Heart right ventricle (tissue), 16 donors: Measurements from ENCODE around the gene ERCC4. TPM values are rescaled to one million over a fixed set of nuclear protein-coding genes. Genes with fewer than 3 reads are reported as not detected.

ENCODE experiments used
- ATAC-seq, 8 donors: fragments of 200-7000 bp; cut with Tn5 transposase; one replicate each; pipeline ENCODE4 v1.9.1; 2020; ENCODE audit warnings: mild to moderate bottlenecking in 8 of 8, moderate library complexity in 8 of 8, moderate number of reproducible peaks in 1 of 8
- DNase-seq, 2 donors: peaks; one replicate each; pipeline ENCODE4 v3.0.0-alpha.2; 2020
- H3K27ac ChIP-seq, 10 donors: fragments of 200-600 bp; sonication (generic) in 2 of 10; one replicate each; pipeline versions ENCODE4 v1.5.0 to v1.8.0; 2020 to 2022; ENCODE audit warnings: mild to moderate bottlenecking in 3 of 10
- H3K27me3 ChIP-seq, 7 donors: fragments of 200-600 bp; one replicate each; pipeline ENCODE4 v1.8.0; 2021 to 2022; ENCODE audit warnings: mild to moderate bottlenecking in 2 of 7
- H3K36me3 ChIP-seq, 9 donors: fragments of 200-600 bp; sonication (generic) in 1 of 9; one replicate each; pipeline versions ENCODE4 v1.5.0 to v1.8.0; 2020 to 2022; ENCODE audit warnings: mild to moderate bottlenecking in 2 of 9
- H3K4me1 ChIP-seq, 9 donors: fragments of 200-600 bp; sonication (generic) in 1 of 9; one replicate each; pipeline versions ENCODE4 v1.5.0 to v1.8.0; 2020 to 2022; ENCODE audit warnings: mild to moderate bottlenecking in 4 of 9
- H3K4me3 ChIP-seq, 10 donors: fragments of 200-600 bp; sonication (generic) in 2 of 10; one replicate each; pipeline versions ENCODE4 v1.5.0 to v1.8.0; 2020 to 2022; ENCODE audit warnings: mild to moderate bottlenecking in 7 of 10, moderate library complexity in 2 of 10
- H3K9me3 ChIP-seq, 11 donors: fragments of 200-600 bp in 10 of 11; sonication (generic) in 2 of 11; one replicate each; pipeline versions ENCODE4 v1.5.0 to v1.8.0; 2013 to 2022; ENCODE audit warnings: mild to moderate bottlenecking in 2 of 11, control low read depth in 1 of 11, moderate library complexity in 1 of 11
- WGBS, 2 donors: extraction: QIAGEN DNeasy Blood & Tissue Kit; methylation state at CpG; one replicate each; pipeline ENCODE4 v1.1.7; 2013; ENCODE audit warnings: inconsistent platforms in 1 of 2; 5-methylcytosine and 5-hydroxymethylcytosine counted together
- intact Hi-C, 10 donors: fragments of 100-400 bp; cut with DNase I; formaldehyde crosslinking; loops; one replicate each; pipeline versions ENCODE4 v1.11.1 to v1.14.2; 2022
- polyA plus RNA-seq, 2 donors: library from polyadenylated mRNA; stranded (reverse); fragments of 200-250 nt; gene quantifications; one replicate each; pipeline ENCODE4 v1.2.3, GENCODE V29; 2013
- total RNA-seq, 10 donors: library from RNA; stranded (reverse); fragmentation: NEBNext Ultra II Directional in 3 of 10; extraction: Animal tissue kit (Norgen Biotek cat#: 25700) in 3 of 10; gene quantifications; one replicate each; pipeline versions ENCODE4 v1.2.1 to v1.2.4, GENCODE V29; 2021 to 2023
- TF ChIP-seq, protein P1 (sequence below), 9 donors: fragments of 200-600 bp; sonication (generic) in 2 of 9; IDR thresholded peaks; one replicate each; pipeline versions ENCODE4 v1.5.0 to v1.8.0; 2021 to 2022; ENCODE audit warnings: antibody characterized with exemption in 9 of 9, mild to moderate bottlenecking in 5 of 9, moderate library complexity in 1 of 9
- donor health status: Arrhythmogenic right ventricular cardiomyopathy.
- donor health status: ischemic (EF 13 %, LVEDD 7.1; RV severe dilation, severe dysfunction).
- donor health status: healthy with polysubstance abuse.
- donor health status: DM: no; HTN: yes; CAD: no.
- donor health status: DM: no; HTN: no; CAD: no.
- donor health status: ischemic (EF 25% LVEDD 6.9; RV normal size, moderate dysfunction).
- donor health status: ischemic (EF 25% LVEDD 5.7; RV mildly dilated, moderate dysfunction).
- donor health status: healthy.
- donor health status: DM: yes; HTN: yes; CAD: no.
- donor health status: Ischemic cardiomyopathy.
- donor health status: ischemic (EF 35%, LVEDD 5.7; RV mildly dilated, moderate dysfunction).
- donor health status: nonischemic (EF 11% LVEDD 7.7; RV severe dilation, severe dysfunction).
- donor health status: DM: yes; HTN: yes; CAD: no.
- donor health status: PGD.
- donor health status: ischemic (EF 29% LVEDD 5.4; RV normal size, mild dysfunction).
- donor health status: nonischemic (EF 23%, LVEDD 6.1; RV moderate dilation, normal function).

ERCC4 gene
- total and polyA plus RNA-seq, 12 donors: 1.3 to 13.1 (median 8.9) TPM

DNA sequence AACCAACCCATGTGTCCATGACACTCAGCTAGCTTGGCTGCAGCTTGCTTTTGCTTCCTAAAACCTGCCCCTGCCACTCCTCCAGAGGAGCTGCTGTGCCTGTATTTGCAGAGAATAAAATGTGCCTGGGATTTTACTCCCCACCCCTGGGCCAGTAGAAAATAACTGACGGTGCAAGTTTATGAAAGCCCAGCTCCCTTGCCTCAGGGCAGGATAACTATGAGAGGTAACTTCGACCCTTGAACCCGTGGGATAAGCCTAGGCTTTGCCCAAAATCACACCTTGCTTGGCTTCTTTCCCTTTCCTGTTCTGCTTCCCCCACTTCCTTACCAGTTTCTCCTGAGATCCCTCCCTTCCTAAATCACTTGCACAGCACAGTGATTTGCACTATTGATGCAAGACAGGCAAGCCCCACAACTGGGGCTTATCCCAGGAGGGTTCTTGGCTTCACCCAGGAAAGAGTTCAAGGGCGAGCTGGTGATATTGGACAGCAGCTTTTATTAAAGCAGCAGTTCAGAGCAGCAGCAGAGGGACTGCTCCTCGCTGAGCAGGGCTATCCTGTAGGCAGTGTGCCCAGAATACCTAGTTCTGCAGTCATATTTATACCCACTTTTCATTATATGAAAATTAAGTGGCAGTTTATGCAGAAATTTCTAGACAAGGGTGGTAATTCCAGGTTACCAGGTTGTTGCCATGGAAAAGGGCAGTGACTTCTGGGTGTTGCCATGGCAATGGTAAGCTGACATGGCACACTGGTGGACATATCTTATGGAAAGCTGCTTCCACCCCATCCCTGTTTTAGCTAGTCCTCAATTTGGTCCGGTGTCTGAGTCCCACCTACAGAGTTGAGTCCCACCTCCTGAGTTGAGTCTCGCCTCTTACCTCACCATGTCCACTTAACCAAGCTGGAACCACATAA, 6.3 kb upstream of the ERCC4 start:
- intact Hi-C loops: loop anchor here in 1 of 10 donors (10.0 kb wide), 1 partner anchor 721 kb away; the partner anchor contains the start of genes BFAR and PARN
- Histone ChIP-seq H3K27ac (peak overlapping the region in 5 of 10 donors; percentile 32 to 44 (median 39)), H3K27me3 (no peaks in the 10 kb centered on the region), H3K4me1 (peaks cover 0 to 24% (median 0%) of the 10 kb centered on the region in 9 donors), H3K36me3 (no peaks in the 10 kb centered on the region), H3K9me3 (peaks cover 0 to 13% (median 4%) of the 10 kb centered on the region in 11 donors), H3K4me3 (no peak overlapping the region)
- peak in 1 of 8 donors; percentile 46 for ATAC-seq
- TF ChIP-seq, protein P1, sequence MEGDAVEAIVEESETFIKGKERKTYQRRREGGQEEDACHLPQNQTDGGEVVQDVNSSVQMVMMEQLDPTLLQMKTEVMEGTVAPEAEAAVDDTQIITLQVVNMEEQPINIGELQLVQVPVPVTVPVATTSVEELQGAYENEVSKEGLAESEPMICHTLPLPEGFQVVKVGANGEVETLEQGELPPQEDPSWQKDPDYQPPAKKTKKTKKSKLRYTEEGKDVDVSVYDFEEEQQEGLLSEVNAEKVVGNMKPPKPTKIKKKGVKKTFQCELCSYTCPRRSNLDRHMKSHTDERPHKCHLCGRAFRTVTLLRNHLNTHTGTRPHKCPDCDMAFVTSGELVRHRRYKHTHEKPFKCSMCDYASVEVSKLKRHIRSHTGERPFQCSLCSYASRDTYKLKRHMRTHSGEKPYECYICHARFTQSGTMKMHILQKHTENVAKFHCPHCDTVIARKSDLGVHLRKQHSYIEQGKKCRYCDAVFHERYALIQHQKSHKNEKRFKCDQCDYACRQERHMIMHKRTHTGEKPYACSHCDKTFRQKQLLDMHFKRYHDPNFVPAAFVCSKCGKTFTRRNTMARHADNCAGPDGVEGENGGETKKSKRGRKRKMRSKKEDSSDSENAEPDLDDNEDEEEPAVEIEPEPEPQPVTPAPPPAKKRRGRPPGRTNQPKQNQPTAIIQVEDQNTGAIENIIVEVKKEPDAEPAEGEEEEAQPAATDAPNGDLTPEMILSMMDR (IDR thresholded peaks at IDR 0.05): no peak
- WGBS, 2 donors: 67 to 73% methylated on average over 7 of the region's 7 CpGs
- DNase-seq: no peak

DNA sequence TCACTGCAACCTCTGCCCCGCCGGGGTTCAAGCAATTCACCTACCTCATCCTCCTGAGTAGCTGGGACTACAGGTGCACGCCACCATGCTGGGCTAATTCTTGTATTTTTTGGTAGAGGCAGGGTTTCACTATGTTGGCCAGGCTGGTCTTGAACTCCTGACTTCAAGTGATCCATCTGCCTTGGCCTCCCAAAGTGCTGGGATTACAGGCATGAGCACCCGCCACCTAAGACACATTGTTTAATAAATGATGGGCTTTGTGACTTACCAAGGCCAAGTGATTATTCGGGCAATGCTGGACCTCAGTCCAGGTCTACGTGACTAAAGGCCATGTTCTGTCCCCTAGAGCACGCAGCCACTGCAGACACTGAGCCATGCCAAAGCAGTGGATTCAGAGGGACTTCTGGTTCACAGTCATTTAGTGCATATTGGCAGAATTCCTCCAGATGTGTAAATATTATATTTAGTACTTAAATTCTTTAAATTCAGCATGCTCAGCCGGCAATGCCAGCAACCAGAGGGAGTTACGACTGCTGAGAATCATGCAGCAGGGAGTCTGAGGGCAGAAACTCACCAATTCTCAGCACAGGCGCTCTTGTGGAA, 4.8 kb upstream of the ERCC4 start:
- H3K27me3 ChIP-seq: no peaks in the 10 kb centered on the region
- TF ChIP-seq, protein P1 (IDR thresholded peaks at IDR 0.05): no peak
- ATAC-seq (no peak), DNase-seq (no peak)
- H3K4me3 ChIP-seq: no peak overlapping the region
- 80 to 90% methylated on average over 10 of the region's 10 CpGs for WGBS, 2 donors
- H3K9me3 ChIP-seq: peaks cover 0 to 13% (median 4%) of the 10 kb centered on the region in 11 donors
- peak overlapping the region in 2 of 10 donors; percentile 7 to 45 for H3K27ac ChIP-seq
- peaks cover 0 to 21% (median 8%) of the 10 kb centered on the region in 9 donors for H3K4me1 ChIP-seq
- intact Hi-C loops: loop anchor here in 2 of 10 donors (5.0 to 10.0 kb wide), 3 partner anchors 48 to 720 kb away; partner anchors contain the start of genes BFAR (in 1 of the 2) and PARN (in 1 of the 2)
- no peaks in the 10 kb centered on the region for H3K36me3 ChIP-seq

DNA sequence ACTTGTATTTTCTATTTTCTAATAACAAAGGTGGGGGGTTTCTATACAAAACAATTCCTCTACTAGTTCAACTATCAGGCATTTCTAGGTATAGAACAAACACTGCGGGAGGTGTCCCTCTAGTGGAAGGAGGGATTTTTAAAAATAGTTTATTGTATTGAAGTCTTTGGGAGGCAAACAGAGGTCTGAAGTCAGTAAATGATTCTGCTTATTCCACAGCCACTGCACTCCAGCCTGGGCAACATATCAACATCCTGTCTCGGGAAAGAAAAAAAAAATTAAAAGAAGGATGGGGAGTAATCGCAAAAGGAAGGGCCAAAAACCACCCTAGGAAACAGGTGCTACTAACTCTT, 648 bp upstream of the ERCC4 start:
- no peaks in the 10 kb centered on the region for H3K27me3 ChIP-seq
- DNase-seq: no peak
- H3K36me3 ChIP-seq: peaks cover 0 to 20% (median 3%) of the 10 kb centered on the region in 9 donors
- peak in 7 of 8 donors; percentile 6 to 63 (median 43) for ATAC-seq
- WGBS, 2 donors: 1 to 7% methylated on average over 3 of the region's 3 CpGs
- TF ChIP-seq, protein P1 (IDR thresholded peaks at IDR 0.05): no peak
- H3K9me3 ChIP-seq: no peaks in the 10 kb centered on the region
- peaks cover 7 to 37% (median 30%) of the 10 kb centered on the region in 9 donors for H3K4me1 ChIP-seq
- H3K4me3 ChIP-seq: peak overlapping the region in 9 of 10 donors; percentile 12 to 94 (median 80)
- intact Hi-C loops: loop anchor here in 5 of 10 donors (2.0 to 10.0 kb wide), 5 partner anchors 52 to 715 kb away; partner anchors contain the start of genes BFAR (in 1 of the 5) and PARN (in 1 of the 5)
- peak overlapping the region in 8 of 10 donors; percentile 26 to 90 (median 84) for H3K27ac ChIP-seq

DNA sequence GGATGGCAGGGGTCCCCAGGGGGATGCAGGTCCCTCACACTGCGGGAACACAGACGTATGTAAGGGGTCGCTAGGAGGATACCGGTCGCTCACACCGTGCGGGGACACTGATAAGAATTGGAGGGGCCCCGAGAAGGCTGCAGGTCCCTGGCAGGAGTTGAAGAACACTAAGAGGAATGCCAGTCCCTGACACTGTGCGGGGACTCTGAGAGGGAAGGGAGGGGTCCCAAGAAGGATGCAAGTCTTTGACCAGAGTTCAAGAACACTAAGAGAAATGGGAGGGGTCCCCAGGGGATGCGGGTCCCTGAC, 510 bp downstream of the ERCC4 start:
- WGBS, 2 donors: 1 to 2% methylated on average over 10 of the region's 10 CpGs

More for the DNA sequence above, 510 bp downstream of the ERCC4 start:
- H3K4me3 ChIP-seq: peak overlapping the region; percentile 51 to 94 (median 80)
- H3K36me3 ChIP-seq: peaks cover 0 to 32% (median 4%) of the 10 kb centered on the region in 9 donors
- ATAC-seq: peak in 1 of 8 donors; percentile 46
- DNase-seq: no peak
- TF ChIP-seq, protein P1 (IDR thresholded peaks at IDR 0.05): no peak
- intact Hi-C loops: loop anchor here (2.0 to 10.0 kb wide), 18 partner anchors 82 to 607 kb away; partner anchors contain the start of gene MRTFB (in 4 of the 10)
- H3K27ac ChIP-seq: peak overlapping the region in 9 of 10 donors; percentile 59 to 90 (median 84)
- no peaks in the 10 kb centered on the region for H3K27me3 ChIP-seq
- peaks cover 7 to 36% (median 33%) of the 10 kb centered on the region in 9 donors for H3K4me1 ChIP-seq
- H3K9me3 ChIP-seq: no peaks in the 10 kb centered on the region
